Fibroblast of pulmonary artery (primary cell): Measurements from ENCODE around the gene FAAP20.

ENCODE experiments used
- DNase-seq: peaks from one replicate; pipeline ENCODE4 v3.0.0-alpha.2; 2010; ENCODE audit warnings: low read depth
- H3K4me3 ChIP-seq: replicated peaks from 2 replicates; pipeline ENCODE4 v1.5.1; 2011; ENCODE audit warnings: low read depth, mild to moderate bottlenecking, control low read depth, low read length, moderate library complexity
- TF ChIP-seq, protein P1 (sequence below): IDR thresholded peaks from 2 replicates; pipeline ENCODE4 v1.5.1; 2011; ENCODE audit warnings: mild to moderate bottlenecking, control low read depth, low read length, inconsistent platforms; ENCODE audit errors: missing control alignments

FAAP20 gene

GRCh38 chr1:2174348-2175054 is 20.1 kb downstream of the FAAP20 start:
- peak; percentile 64 for DNase-seq
- TF ChIP-seq, protein P1, sequence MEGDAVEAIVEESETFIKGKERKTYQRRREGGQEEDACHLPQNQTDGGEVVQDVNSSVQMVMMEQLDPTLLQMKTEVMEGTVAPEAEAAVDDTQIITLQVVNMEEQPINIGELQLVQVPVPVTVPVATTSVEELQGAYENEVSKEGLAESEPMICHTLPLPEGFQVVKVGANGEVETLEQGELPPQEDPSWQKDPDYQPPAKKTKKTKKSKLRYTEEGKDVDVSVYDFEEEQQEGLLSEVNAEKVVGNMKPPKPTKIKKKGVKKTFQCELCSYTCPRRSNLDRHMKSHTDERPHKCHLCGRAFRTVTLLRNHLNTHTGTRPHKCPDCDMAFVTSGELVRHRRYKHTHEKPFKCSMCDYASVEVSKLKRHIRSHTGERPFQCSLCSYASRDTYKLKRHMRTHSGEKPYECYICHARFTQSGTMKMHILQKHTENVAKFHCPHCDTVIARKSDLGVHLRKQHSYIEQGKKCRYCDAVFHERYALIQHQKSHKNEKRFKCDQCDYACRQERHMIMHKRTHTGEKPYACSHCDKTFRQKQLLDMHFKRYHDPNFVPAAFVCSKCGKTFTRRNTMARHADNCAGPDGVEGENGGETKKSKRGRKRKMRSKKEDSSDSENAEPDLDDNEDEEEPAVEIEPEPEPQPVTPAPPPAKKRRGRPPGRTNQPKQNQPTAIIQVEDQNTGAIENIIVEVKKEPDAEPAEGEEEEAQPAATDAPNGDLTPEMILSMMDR, result peak; percentile 94
- peak overlapping the region; percentile 37 for H3K4me3 ChIP-seq

GRCh38 chr1:2173546-2174347 is 20.8 kb downstream of the FAAP20 start:
- no peak for DNase-seq
- H3K4me3 ChIP-seq, result no peak overlapping the region
- TF ChIP-seq, protein P1, result no peak

DNA sequence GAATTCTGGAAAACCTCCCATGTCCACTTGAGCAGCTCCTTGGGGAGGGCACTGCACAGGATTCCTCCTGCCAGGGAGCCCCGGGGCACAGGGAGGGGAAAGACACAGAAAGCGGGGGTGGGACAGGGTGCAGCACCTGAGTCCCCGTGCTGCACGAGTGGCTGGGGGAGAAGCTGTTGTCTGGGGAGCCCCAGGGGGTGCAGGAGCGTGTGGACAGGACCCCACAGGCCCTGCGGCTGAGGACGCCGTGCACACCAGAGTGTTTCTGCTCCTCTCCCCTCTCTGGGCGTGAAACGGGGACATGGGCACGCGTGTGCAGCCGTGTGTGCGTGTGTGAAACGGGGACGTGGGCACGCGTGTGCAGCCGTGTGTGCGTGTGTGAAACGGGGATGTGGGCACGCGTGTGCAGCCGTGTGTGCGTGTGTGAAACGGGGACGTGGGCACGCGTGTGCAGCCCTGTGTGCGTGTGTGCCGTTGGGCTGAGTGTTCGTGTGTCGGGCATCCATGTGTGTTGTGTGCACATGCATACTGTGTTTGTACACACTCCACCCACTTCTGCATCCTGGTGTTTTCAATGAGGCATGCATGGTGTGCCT is 21.9 kb downstream of the FAAP20 start:
- TF ChIP-seq, protein P1, result no peak
- DNase-seq, result no peak
- no peak overlapping the region for H3K4me3 ChIP-seq

GRCh38 chr1:2172012-2172411 is 22.6 kb downstream of the FAAP20 start:
- DNase-seq, result no peak
- no peak overlapping the region for H3K4me3 ChIP-seq

GRCh38 chr1:2170211-2170610 is 24.4 kb downstream of the FAAP20 start:
- H3K4me3 ChIP-seq, result no peak overlapping the region
- DNase-seq, result no peak
- TF ChIP-seq, protein P1, result no peak

More at GRCh38 chr1:2172012-2172411, 22.6 kb downstream of the FAAP20 start:
- TF ChIP-seq, protein P1, result no peak

DNA sequence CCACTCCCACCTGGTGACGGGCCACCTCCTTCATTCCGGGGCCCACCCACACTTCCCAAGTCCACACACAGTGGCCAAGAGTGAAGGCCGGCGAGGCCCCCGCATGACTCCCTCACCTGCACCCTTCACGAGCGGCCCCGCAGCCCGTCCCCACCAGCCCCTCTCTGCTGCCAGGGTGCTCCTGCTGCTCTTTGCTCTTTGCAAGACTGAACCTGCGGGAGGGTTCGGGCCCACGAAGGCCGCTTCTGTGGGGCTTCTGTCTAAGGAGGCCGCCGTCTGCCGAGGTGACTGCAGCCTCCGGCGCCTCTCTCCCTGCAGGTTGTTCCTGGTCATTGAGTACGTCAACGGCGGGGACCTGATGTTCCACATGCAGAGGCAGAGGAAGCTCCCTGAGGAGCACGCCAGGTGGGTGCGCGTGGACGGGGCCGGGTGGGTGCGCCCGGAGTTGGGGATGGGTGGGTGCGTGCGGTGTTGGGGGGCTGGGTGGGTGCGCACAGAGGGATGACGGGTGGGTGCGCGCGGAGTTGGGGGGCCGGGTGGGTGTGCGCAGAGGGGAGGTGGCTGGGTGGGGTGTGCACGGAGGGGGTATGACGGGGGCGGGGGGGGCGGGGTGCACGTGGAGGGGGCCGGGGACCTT is 25.3 kb downstream of the FAAP20 start:
- TF ChIP-seq, protein P1, result no peak
- no peak for DNase-seq
- no peak overlapping the region for H3K4me3 ChIP-seq
